ENCODE measurements around the gene ACRV1. TPM values are rescaled to one million over a fixed set of nuclear protein-coding genes. Genes with fewer than 3 reads are reported as not detected.

Gene ACRV1
- total RNA-seq, 3 donors from 2014 or later (not counting 1 experiment from before 2014, with no cell fraction given) = not detected

DNA sequence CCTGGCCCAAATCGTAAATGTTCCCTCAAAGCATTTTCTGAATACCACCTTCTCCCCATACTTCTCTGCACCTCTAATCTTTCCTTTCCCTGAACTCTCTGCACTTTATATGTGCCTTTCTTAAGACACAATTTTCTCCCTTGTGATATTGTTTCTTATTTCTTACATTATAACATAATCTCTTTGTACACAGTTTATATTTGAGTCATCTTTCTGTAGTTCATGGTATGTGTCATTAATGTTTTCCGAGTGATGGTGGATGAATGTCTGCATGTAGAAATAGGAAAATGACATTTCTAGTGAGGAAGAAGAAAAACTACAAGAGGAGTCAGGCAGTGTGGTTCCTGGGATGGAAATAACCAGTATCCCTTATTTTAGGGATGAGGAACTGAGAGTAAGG, 5.5 kb downstream of the ACRV1 start:
- H3K9me3 ChIP-seq (ENCODE audit: control insufficient read depth, insufficient read depth, low read length) = no peaks in the 10 kb centered on the region
- H3K4me1 Mint-ChIP-seq = no peaks in the 10 kb centered on the region

DNA sequence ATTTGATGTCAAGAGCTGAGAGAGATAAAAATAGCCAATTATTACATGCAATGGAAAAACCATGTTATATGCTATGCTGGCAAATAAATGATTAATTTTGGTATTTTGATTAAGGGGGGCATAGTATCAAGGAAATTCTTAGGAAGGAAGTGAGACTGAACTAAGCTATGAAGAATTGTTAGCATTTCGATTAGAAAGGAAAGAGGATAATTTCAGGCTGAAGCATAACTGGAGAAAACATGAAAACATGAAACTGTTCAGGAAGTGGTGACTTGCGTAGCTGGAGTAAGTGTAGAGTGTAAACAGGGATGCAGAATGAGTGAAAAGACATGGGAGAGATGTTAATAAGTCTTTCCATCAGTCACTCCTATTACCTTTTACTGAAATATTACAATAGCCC, 6.4 kb downstream of the ACRV1 start:
- no peak overlapping the region for H3K4me3 Mint-ChIP-seq
- Histone ChIP-seq H3K4me3 (ENCODE audit: low read length) (no peak overlapping the region), H3K27me3 (ENCODE audit: control insufficient read depth, insufficient read depth, low read length) (no peaks in the 10 kb centered on the region), H3K27ac (ENCODE audit: low read length) (no peak overlapping the region), H3K9me3 (ENCODE audit: control insufficient read depth, insufficient read depth, low read length) (no peaks in the 10 kb centered on the region), H3K36me3 (ENCODE audit: control insufficient read depth, insufficient read depth, low read length) (no peaks in the 10 kb centered on the region), H3K4me1 (ENCODE audit: control insufficient read depth, insufficient read depth, low read length) (no peaks in the 10 kb centered on the region)
- H3K4me1 Mint-ChIP-seq = no peaks in the 10 kb centered on the region
- 75% methylated on average over 2 of the region's 2 CpGs for WGBS (ENCODE audit: insufficient coverage)
- no peak for DNase-seq
- intact Hi-C loops (cut with micrococcal nuclease) = no loop called here
- no peak for ATAC-seq
- no peaks in the 10 kb centered on the region for H3K9me3 Mint-ChIP-seq
- no peaks in the 10 kb centered on the region for H3K27me3 Mint-ChIP-seq (ENCODE audit: low read depth in 2 of 2)
- TF ChIP-seq CTCF (IDR thresholded peaks at IDR 0.05) = no peak
- H3K27ac Mint-ChIP-seq = no peak overlapping the region
- no peaks in the 10 kb centered on the region for H3K36me3 Mint-ChIP-seq

More for the DNA sequence above, 5.5 kb downstream of the ACRV1 start:
- intact Hi-C loops (cut with micrococcal nuclease) = no loop called here
- 95% methylated on average over 2 of the region's 2 CpGs for WGBS (ENCODE audit: insufficient coverage)
- Histone ChIP-seq H3K4me1 (ENCODE audit: control insufficient read depth, insufficient read depth, low read length) (no peaks in the 10 kb centered on the region), H3K27me3 (ENCODE audit: control insufficient read depth, insufficient read depth, low read length) (no peaks in the 10 kb centered on the region), H3K36me3 (ENCODE audit: control insufficient read depth, insufficient read depth, low read length) (no peaks in the 10 kb centered on the region), H3K27ac (ENCODE audit: low read length) (no peak overlapping the region), H3K4me3 (ENCODE audit: low read length) (no peak overlapping the region)
- ATAC-seq (no peak), DNase-seq (no peak)
- Mint-ChIP-seq H3K4me3 (no peak overlapping the region), H3K27me3 (ENCODE audit: low read depth in 2 of 2) (no peaks in the 10 kb centered on the region), H3K36me3 (no peaks in the 10 kb centered on the region), H3K9me3 (no peaks in the 10 kb centered on the region), H3K27ac (no peak overlapping the region)
- no peak for TF ChIP-seq CTCF (IDR thresholded peaks at IDR 0.05)

- Mint-ChIP-seq H3K36me3 (no peaks in the 10 kb centered on the region), H3K4me1 (no peaks in the 10 kb centered on the region), H3K4me3 (no peak overlapping the region), H3K27me3 (ENCODE audit: low read depth in 2 of 2) (no peaks in the 10 kb centered on the region), H3K9me3 (no peaks in the 10 kb centered on the region), H3K27ac (no peak overlapping the region)
- Histone ChIP-seq H3K4me3 (ENCODE audit: low read length) (no peak overlapping the region), H3K27ac (ENCODE audit: low read length) (no peak overlapping the region), H3K36me3 (ENCODE audit: control insufficient read depth, insufficient read depth, low read length) (no peaks in the 10 kb centered on the region), H3K27me3 (ENCODE audit: control insufficient read depth, insufficient read depth, low read length) (no peaks in the 10 kb centered on the region), H3K4me1 (ENCODE audit: control insufficient read depth, insufficient read depth, low read length) (no peaks in the 10 kb centered on the region), H3K9me3 (ENCODE audit: control insufficient read depth, insufficient read depth, low read length) (no peaks in the 10 kb centered on the region)
- 100% methylated on average over 1 of the region's 2 CpGs for WGBS (ENCODE audit: insufficient coverage)
- intact Hi-C loops (cut with micrococcal nuclease) = no loop called here
- DNase-seq = no peak
- no peak for TF ChIP-seq CTCF (IDR thresholded peaks at IDR 0.05)
- no peak for ATAC-seq
Measured at GRCh38 chr11:125671561-125671960, 9.1 kb downstream of the ACRV1 start.

- intact Hi-C loops (cut with micrococcal nuclease) = no loop called here
- no peaks in the 10 kb centered on the region for H3K4me1 Mint-ChIP-seq
- H3K27ac Mint-ChIP-seq = no peak overlapping the region
- WGBS (ENCODE audit: insufficient coverage) = no CpG with 5 or more reads among the region's 1 CpG
- Histone ChIP-seq H3K27ac (ENCODE audit: low read length) (no peak overlapping the region), H3K4me3 (ENCODE audit: low read length) (no peak overlapping the region), H3K4me1 (ENCODE audit: control insufficient read depth, insufficient read depth, low read length) (no peaks in the 10 kb centered on the region), H3K36me3 (ENCODE audit: control insufficient read depth, insufficient read depth, low read length) (no peaks in the 10 kb centered on the region), H3K27me3 (ENCODE audit: control insufficient read depth, insufficient read depth, low read length) (no peaks in the 10 kb centered on the region), H3K9me3 (ENCODE audit: control insufficient read depth, insufficient read depth, low read length) (no peaks in the 10 kb centered on the region)
- no peaks in the 10 kb centered on the region for H3K36me3 Mint-ChIP-seq
- TF ChIP-seq CTCF (IDR thresholded peaks at IDR 0.05) = no peak
- DNase-seq (no peak), ATAC-seq (no peak)
- no peak overlapping the region for H3K4me3 Mint-ChIP-seq
- no peaks in the 10 kb centered on the region for H3K27me3 Mint-ChIP-seq (ENCODE audit: low read depth in 2 of 2)
- no peaks in the 10 kb centered on the region for H3K9me3 Mint-ChIP-seq
Measured at GRCh38 chr11:125670172-125670571, 10.5 kb downstream of the ACRV1 start.

Measured in natural killer cell (primary cell).